Limb (tissue), 2 donors: ENCODE data around the gene NUMBL.
"Not testable (repeated sequence)": the region's sequence is repeated elsewhere in the genome, so short reads cannot be mapped to it uniquely, and the experiment has no call there.

ENCODE experiments used
- DNase-seq, 2 donors: peaks; one replicate each; pipeline ENCODE4 v3.0.0-alpha.2; 2016; ENCODE audit errors: extremely low spot score in 2 of 2

Gene NUMBL

DNA sequence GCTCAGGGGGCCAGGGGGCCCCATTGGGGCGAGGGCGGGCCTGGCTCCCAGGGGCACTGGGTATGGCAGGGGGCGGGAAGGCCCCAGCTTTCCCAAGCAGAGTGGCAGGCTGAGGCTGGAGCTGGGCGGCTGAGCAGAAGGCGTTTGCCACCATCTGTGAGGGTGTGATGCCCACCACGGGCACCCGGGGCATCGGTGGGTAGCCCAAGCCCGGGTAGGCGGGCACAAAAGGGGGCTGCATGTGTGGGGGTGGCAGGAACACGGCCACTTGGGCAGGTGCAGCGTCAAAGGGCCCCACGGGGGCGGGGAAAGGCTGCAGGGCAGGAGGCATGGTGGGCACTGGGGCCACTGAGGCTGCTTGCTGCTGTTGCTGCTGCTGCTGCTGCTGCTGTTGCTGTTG is 22.8 kb downstream of the NUMBL start:
- DNase-seq: no peak

DNA sequence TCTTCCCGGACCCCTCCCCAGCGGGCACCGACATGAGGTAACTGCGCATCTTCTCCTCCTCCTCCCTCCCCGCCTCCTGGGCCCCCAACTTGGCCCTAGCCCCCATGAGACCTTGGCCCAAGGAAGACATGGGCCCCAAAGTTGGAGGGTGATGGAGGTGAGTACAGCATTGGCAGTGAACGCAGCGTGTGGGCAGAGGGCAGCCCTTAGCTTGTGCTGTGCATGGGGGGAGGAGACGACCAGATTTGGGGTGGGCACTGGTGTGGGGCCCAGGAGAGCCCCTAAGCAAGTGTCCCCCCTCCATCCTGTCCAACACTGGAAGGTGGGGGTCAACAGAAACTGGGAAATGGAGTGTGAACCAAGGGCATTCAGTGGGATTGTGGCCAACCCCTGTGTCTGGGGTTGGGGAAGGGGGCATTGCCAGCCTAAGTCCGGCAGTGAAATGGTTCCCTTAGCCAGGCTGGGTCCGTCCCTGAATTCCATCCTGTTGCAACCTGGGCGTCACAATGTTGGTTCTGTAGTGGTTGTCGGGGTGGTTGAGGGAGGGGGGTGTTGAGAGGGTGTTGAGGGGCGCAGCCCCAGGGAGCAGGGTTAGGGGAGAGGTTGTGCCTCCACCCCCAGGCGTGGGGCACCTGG is 23.5 kb downstream of the NUMBL start:
- DNase-seq: no peak

DNA sequence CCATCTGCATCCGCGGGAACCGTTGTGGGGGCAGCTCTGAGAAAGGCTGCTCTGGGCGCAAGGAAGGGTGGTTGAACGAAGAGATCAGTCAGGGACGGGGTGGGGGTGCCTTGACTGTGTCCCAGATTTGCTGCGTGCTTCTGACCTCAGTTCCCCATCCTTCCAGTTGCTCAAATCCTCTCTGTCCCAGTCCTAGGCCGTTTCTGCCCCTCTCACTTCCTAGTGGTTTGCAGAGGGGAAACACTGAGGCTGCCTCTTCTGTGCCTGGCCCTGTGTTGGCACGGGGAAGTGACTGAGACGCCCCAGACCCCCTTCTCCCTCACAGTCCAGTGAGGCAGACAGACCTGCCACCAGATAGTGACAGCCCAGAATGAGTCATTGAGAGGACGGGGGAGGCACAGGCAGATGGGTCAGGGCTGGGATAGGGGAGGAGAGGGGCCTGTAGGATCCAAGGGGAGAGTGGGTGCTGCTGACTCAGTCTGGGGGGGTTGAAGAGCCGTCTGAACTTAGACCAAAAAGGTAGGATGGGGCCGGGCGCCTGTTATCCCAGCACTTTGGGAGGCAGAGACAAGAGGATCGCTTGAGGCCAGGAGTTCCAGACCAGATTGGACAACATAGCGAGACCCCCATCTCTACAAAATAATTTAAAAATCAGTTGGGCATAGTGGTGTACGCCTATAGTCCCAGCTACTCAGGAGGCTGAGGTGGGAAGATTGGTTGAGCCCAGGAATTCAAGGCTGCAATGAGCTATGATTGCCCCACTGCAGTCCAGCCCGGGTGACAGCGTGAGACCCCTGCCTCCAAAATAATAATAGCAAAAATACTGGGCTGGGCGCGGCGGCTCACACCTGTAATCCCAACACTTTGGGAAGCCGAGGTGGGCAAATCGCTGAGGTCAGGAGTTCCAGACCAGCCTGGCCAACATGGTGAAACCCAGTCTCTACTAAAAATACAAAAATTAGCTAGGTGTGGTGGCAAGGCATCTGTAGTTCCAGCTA is 26.5 kb downstream of the NUMBL start:
- DNase-seq: peak in 1 of 2 donors; percentile 12

DNA sequence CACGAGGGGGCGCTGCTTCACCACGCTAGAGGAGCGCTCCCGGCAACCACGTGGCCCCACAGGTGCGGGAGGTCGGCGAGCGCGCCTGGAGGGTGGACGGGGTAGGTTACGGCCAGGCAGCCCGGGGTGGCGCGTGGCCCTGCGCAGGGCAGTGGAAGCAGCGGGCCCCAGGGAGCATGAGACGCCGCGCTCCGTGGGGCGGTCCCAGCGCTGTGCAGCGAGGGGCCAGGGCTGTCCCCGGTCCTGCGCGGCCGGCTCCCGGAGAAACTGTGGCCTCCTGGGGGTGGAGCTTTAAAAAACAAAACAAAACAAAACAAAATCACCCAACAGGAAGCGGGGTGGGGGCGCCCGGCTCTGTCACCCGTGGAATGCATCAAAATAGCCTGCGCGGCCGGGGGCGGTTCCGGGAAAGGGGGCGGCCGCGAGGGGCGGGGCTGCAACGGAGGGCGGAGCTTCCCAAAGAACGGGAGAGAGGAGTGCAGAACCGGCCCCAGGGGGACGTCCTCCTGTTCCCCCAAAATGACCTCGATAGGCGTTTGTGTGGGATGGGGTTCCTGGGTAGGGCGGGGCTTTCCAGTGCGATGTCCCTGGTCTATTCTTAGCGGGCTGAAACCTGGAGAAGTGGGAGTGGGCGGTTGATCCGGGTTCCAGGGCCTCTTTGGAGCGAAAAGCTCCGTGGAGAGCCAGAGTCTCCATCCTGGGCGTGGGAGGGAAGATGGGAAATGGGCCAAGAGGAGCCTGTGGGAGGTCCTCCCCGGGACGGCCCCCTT is 27.3 kb downstream of the NUMBL start:
- DNase-seq: peak; percentile 83 to 95

DNA sequence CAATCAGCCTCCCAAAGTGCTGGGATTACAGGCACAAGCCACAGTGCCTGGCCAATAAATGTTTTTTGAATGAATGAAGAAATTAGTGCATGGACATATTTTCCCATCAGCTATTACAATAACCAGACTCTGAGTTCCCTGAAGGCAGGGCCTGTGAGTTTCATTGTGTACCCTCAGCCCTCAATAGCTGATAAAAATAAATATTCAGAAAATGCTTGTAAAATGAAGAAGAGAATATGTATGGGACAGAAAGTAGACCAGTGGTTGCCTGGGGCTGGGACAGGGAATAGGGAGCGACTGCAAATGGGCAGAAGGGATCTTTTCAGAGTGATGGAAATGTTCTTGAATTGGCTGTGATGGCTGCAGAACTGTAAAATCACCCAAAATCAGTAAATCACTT is 28.8 kb downstream of the NUMBL start:
- no peak for DNase-seq

DNA sequence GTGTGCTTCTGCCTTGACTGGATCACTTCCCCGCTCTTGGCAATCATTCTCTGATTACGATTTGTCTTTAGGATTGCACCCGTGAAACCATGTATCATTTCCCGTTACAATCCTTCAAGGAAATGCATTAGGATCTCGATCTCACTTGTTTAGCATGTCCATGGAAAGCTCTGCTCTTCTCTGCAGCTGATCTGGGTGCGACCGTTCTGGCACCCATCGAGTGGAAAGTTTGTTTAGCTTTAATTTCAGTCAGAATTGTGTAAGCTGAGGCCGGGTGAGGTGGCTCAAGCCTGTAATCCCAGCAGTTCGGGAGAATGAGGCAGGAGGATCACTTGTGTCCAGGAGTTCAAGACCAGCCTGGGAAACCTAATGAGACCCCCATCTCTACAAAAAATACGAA is 30.9 kb downstream of the NUMBL start:
- DNase-seq: no peak

DNA sequence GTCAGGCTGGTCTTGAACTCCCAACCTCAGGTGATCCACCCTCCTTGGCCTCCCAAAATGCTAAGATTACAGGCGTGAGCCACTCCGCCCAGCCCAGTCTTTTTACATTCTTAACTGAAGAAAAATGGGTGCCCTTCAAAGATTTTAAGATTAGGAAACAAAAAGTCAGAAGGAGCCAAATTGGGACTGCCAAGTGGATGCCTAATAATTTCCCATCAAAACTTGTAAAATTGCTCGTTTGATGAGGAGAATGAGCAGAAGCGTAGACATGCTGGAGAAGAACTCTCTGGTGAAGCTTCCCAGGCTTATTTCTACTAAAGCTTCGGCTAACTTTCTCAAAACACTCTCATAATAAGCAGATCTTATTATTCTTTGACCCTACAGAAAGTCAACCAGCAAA is 31.3 kb downstream of the NUMBL start:
- DNase-seq: no peak

DNA sequence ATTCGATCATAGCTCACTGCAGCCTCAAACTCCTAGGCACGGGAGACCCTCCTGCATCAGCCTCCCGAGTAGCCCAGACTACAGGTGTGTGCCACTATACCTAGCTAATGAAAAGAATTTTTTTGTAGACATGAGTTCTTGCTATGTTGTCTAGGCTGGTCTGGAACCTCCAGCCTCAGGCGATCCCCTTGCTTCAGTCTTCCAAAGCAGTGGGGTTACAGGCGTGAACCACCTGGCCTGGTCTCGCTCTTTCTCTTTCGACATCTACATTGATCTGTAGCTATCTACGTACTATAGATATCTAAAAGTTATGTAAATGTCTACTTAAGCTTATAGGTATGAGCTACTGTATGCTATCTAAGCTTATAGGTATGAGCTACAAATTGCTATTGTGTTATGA is 32.4 kb downstream of the NUMBL start:
- DNase-seq: no peak

DNA sequence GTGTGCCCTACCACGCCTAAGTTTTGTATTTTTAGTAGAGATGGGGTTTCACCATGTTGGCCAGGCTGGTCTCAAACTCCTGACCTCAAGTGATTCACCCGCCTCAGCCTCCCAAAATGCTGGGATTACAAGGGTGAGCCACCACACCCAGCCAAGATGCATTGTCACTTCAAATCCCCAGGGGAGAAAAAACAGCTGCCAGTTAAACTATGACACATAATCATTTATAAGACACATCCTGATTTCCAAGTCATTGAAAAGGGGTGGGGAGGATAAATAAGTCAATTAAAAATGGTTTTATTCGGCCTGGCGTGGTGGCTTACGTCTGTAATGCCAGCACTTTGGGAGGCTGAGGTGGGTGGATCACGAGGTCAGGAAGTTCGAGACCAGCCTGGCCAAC is 34.8 kb downstream of the NUMBL start:
- not testable (repeated sequence) for DNase-seq

DNA sequence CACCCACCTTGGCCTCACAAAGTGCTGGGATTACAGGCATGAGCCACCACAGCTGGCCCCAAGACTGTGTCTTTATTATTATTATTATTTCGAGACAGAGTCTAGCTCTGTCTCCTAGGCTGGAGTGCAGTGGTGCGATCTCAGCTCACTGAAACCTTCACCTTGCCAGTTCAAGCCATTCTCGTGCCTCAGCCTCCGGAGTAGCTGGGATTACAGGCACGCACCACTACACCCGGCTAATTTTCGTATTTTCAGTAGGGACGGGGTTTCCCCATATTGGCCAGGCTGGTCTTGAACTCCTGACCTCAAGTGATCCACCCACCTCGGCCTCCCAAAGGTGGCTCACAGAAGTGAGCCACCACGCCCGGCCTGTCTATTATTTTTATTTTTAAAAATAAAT is 38.1 kb downstream of the NUMBL start:
- not testable (repeated sequence) for DNase-seq

DNA sequence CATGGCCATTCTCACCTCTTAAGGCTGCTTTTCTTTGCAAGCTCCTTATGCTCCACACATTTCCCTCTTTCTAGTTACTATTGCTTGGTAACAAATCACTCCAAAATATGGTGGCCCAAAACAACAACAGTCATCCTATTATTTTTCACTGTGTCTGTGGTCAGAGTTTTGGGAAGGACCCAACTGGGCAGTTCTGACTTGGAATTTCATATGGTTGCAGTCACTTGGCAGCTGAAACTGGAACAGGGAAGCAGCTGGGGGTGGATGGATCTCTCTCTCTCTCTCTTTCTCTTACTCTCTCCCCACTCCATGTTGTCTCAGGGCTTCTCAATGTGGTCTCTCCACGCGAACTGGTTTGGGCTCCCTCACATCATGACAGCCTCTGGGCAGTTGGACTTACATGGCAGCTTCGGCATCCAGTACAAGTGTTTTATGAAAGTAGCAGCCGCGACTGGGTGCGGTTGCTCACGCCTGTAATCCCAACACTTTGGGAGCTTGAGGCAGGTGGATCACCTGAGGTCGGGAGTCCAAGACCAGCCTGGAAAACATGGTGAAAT is 39.6 kb downstream of the NUMBL start:
- DNase-seq: no peak

DNA sequence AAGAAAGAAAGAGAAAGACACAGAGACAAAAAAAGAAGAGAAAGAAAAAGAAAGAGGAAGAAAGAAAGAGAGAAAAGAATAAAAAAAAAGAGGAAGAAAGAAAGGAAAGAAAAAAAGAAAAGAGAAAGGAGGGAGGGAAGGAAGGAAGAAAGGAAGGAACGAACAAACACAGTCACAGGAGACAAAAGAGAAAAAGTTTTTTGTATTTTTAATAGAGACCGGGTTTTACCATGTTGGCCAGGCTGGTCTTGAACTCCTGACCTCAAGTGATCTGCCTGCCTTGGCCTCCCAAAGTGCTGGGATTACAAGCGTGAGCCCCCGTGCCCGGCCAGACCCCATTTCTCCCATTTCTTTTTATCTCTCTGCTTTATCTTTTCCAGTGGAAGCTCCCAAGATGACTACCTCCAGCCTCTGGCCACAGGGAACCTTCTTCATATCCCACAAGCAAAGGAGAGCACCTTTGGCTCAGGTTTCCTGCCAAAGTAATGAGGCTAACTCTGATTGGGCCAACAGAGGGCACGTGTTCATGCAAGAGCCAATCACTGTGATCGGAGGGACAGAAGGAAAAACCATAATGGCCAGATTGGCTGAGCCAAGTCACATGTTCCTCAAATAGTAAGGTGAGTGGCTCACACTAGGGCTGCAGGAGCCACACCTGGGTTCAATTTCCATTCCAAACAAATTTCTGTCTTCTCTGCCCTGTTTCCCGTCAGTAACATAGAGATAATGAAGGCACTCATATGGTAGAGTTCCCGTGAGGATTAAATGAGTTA is 40.4 kb downstream of the NUMBL start:
- DNase-seq: not testable (repeated sequence)

DNA sequence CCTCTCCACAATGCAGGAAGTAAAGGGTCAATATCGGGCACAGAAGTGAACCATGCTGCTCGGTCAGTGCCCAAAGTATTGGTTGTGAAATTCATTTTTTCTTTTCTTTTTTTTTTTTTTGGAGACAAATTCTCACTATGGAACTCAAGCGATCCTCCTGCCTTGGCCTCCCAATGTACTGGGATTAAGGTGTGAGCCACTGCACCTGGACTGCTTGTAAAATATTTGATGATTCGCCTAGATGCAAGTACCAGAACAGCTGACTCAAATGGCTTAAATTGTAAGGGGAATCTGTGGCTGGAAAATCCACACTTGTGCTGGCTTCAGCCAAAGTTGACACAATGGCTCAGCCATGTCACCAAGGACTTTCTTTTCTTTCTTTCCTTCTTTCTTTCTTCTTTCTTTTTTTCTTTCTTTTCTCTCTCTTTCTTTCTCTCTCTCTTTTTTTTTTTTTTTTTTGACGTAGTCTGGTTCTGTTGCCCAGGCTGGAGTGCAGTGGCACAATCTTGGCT is 43.7 kb downstream of the NUMBL start:
- no peak for DNase-seq

DNA sequence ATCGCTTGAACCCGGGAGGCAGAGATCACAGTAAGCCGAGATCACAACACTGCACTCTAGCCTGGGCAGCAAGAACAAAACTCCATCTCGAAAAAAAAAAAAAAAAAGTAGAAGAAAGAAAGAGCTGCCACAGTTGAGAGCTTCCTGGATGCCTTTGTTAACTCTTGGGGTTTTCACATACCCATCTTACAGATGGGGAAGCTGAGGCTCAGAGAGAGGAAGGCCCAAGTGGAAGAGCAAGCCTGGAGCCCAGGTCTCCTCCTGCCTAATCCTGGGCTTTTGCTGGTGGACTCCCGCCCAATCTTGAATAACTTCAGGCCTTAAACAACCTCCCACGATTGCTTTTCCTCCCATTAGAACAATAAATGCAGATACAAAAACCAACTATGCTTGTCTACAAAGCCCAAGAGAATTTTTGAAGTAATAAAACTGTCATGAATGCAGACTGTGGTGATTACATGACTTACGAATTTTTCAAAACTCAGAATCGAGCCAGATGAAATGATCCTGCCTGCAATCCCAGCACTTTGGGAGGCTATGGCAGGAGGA is 47.6 kb downstream of the NUMBL start:
- DNase-seq: no peak

DNA sequence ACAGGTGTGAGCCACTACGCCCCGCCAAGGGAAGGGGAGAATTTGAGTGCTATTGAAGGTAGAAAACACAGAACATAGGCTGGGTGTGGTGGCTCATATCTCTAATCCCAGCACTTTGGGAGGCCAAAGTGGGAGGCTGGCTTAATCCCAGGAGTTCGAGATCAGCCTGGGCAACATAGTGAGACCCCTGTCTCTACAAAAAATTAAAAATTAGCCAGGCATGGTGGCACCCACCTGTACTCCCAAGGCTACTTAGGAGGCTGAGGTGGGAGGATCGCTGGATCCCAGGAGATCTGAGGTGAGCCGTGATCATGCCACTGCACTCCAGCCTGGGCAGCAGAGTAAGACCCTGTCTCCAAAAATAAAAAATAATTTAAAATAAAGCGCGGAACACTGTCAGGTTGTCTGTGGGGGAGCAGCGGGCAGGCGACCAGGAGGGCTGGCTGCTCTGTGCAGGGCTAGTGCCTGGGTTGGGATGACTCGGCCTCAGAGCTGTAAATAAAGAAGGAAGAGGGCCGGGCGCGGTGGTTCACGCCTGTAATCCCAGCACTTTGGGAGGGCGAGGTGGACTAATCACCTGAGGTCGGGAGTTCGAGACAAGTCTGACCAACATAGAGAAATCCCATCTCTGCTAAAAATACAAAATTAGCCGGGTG is 48.3 kb downstream of the NUMBL start:
- DNase-seq: no peak

DNA sequence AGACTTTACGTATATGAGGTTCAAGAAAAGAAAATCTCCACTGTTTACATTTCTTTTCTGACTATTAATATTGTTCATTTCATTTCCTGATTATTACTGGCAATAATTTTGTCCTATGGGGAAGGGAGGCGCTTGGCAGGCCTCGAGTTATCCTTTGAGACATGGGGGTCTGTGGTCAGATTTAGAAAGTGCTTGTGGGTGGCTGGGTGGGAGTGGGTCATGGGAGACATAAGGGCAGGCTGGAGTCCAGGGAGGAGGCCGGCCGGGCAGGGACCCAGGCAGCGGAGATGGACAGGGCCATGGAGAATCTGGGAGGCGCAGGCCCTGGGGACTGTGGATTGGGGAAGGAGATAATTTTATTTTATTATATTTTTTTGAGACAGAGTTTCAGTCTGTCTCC is 49.2 kb downstream of the NUMBL start:
- DNase-seq: no peak

DNA sequence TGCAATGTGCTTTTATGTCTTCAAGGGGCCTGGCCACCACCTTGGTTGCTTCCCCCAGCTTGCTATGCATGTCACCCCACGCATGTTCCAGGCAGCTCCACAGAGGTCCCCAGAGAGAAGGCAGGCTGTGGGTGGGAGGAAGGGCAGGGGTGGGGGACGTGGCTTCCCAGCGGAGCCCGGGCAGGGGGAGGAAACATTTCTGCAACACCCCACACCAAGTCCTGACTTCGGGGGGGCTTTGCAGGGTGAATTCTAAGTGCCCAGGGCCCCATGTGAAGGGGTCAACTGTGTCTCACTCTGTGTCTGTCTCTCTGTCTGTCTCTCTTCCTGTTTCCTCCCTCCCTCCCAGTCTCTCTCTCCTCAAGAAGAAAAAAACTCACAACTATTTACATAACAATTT is 49.7 kb downstream of the NUMBL start:
- DNase-seq: peak in 1 of 2 donors; percentile 9

DNA sequence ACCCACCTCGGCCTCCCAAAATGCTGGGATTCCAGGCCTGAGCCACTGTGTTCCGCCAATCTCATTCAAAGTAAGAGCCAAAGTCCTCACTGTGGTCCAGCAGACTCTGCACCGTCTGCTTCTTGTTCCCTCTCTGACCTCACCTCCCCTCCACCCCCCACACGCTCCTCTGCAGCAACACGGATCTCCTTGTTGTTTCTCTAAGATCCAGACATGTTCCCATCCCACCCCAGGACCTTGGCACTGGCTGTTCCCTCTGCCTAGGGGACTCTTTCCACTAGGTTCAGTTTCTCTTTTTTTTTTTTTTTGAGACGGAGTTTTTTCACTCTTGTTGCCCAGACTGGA is 50.8 kb downstream of the NUMBL start:
- DNase-seq: no peak

DNA sequence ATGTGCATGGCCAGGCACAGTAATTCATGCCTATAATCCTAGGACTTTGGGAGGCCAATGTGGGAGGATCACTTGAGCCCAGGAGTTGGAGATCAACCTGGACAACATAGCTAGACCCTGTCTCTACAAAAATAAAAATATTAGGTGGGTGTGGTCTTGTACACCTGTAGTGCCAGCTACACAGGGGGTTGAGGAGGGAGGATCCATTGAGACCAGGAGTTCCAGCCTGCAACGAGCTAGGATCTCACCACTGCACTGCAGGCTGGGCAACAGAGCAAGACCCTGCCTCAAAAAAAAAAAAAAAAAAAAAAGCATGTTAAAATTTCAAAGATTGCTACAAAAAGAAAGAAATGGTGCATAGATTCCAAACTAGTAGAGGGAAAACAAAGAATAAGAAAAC is 52.1 kb downstream of the NUMBL start:
- no peak for DNase-seq

DNA sequence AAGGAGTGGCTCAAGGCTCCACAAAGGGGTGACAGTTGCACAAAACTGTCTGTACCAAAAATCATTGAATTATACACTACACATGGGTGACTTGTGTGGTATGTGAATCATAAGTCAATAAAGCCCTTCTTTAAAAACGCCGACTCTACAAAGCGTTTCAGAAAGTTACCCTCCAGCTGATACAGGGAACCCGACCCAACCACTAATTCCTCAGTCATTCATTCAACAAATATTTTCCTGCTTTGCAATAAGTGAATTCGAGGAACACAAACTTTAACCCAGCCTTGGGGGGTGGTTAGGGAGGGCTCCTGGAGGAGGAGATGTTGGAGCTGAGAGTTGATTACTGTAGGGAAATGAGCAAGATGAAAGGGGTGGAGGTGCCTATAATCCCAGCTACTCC is 57.2 kb downstream of the NUMBL start:
- no peak for DNase-seq
